Fibroblast of lung (primary cell): Measurements from ENCODE around the gene ASB14. TPM values are rescaled to one million over a fixed set of nuclear protein-coding genes. Genes with fewer than 3 reads are reported as not detected.
A peak's percentile ranks its signal among the peaks of the same experiment; 100 is the strongest.

Experiments used
- DNase-seq, 2 donors: peaks; one replicate each; pipeline versions ENCODE4 v3.0.0 to v3.0.0-alpha.2; 2010; ENCODE audit warnings: low read depth in 2 of 2
- H2AFZ ChIP-seq: 2 replicates; pipeline ENCODE4 v1.5.1; 2012; ENCODE audit warnings: low read length, control low read depth, inconsistent platforms
- H3K27ac ChIP-seq: 2 replicates; pipeline ENCODE4 v1.5.1; 2011; ENCODE audit warnings: low read length, control low read depth; ENCODE audit not compliant: insufficient read depth
- H3K27me3 ChIP-seq: 2 replicates; pipeline ENCODE4 v1.5.1; 2011; ENCODE audit warnings: mild to moderate bottlenecking, low read length; ENCODE audit not compliant: control insufficient read depth, insufficient read depth
- H3K36me3 ChIP-seq: 2 replicates; pipeline ENCODE4 v1.5.1; 2011; ENCODE audit warnings: low read length; ENCODE audit not compliant: control insufficient read depth, insufficient read depth
- H3K4me1 ChIP-seq: 2 replicates; pipeline ENCODE4 v1.5.1; 2011; ENCODE audit warnings: low read length; ENCODE audit not compliant: control insufficient read depth, insufficient read depth; ENCODE audit errors: extremely low read depth
- H3K4me2 ChIP-seq: 2 replicates; pipeline ENCODE4 v1.5.1; 2011; ENCODE audit warnings: low read length, control low read depth; ENCODE audit not compliant: insufficient read depth; ENCODE audit errors: extremely low read depth
- H3K4me3 ChIP-seq, 4 experiments: fragments of 200-600 bp in 1 of 4; sonication (generic) in 1 of 4; replicated peaks in 1 of 4; 2 replicates each; pipeline ENCODE4 v1.5.1; 2011 to 2016; ENCODE audit warnings: low read length in 4 of 4, low read depth in 3 of 4, mild to moderate bottlenecking in 3 of 4, control low read depth in 2 of 4, inconsistent platforms in 1 of 4, mixed read lengths in 1 of 4; ENCODE audit not compliant: insufficient read depth in 1 of 4; ENCODE audit errors: control extremely low read depth in 1 of 4
- H3K79me2 ChIP-seq: 2 replicates; pipeline ENCODE4 v1.5.1; 2012; ENCODE audit warnings: mild to moderate bottlenecking, low read length, inconsistent platforms; ENCODE audit not compliant: control insufficient read depth, insufficient read depth
- H3K9ac ChIP-seq: 2 replicates; pipeline ENCODE4 v1.5.1; 2011; ENCODE audit warnings: mild to moderate bottlenecking, low read length, control low read depth; ENCODE audit not compliant: insufficient read depth
- H3K9me3 ChIP-seq: 2 replicates; pipeline ENCODE4 v1.5.1; 2012; ENCODE audit warnings: low read depth, low read length; ENCODE audit not compliant: control insufficient read depth, insufficient read depth
- H4K20me1 ChIP-seq: 2 replicates; pipeline ENCODE4 v1.5.1; 2011; ENCODE audit warnings: low read length; ENCODE audit not compliant: control insufficient read depth, insufficient read depth; ENCODE audit errors: extremely low read depth
- CTCF ChIP-seq, 2 donors: IDR thresholded peaks in 1 of 2; conservative IDR thresholded peaks in 1 of 2; 1 replicate in 1 of 2; 2 replicates in 1 of 2; pipeline ENCODE4 v1.5.1; 2011 to 2012; ENCODE audit warnings: low read length in 2 of 2, control low read depth in 1 of 2, inconsistent platforms in 1 of 2, low read depth in 1 of 2, mild to moderate bottlenecking in 1 of 2
- EZH2 ChIP-seq: IDR thresholded peaks from 2 replicates; pipeline ENCODE4 v1.5.1; 2012; ENCODE audit warnings: low read length, control low read depth, mild to moderate bottlenecking; ENCODE audit errors: missing control alignments
- polyA plus RNA-seq, 2 donors: library from polyadenylated mRNA; depleted of rRNA in 1 of 2; stranded (reverse) in 1 of 2; unstranded in 1 of 2; fragments of >200 nt; gene quantifications; 2 replicates each; pipeline ENCODE4 v1.2.1, GENCODE V29; 2011 to 2012; ENCODE audit warnings: missing spikeins in 1 of 2
- total RNA-seq: library from RNA; depleted of rRNA; stranded (reverse); fragments of >200 nt; gene quantifications from 2 replicates; pipeline ENCODE4 v1.2.1, GENCODE V29; 2014

Gene ASB14
- total and polyA plus RNA-seq, 2 donors (not counting 1 experiment from before 2014, with no cell fraction given), result not detected

GRCh38 chr3:57274845-57275244 is 17.6 kb downstream of the ASB14 start:
- Histone ChIP-seq H3K36me3 (no peaks in the 10 kb centered on the region), H2AFZ (no peak overlapping the region), H3K27ac (no peak overlapping the region), H3K9ac (no peak overlapping the region), H3K9me3 (no peaks in the 10 kb centered on the region), H3K4me1 (no peaks in the 10 kb centered on the region), H3K4me2 (no peak overlapping the region), H3K27me3 (no peaks in the 10 kb centered on the region), H4K20me1 (no peaks in the 10 kb centered on the region), H3K4me3 (no peak overlapping the region), H3K79me2 (no peaks in the 10 kb centered on the region)
- TF ChIP-seq EZH2 (no peak), CTCF (conservative IDR thresholded peaks at IDR 0.05 in 1 of 2, IDR thresholded peaks at IDR 0.05 in 1 of 2; ENCODE audit: low read depth in 1 of 2, low read length in 2 of 2) (no peak)
- no peak for DNase-seq

DNA sequence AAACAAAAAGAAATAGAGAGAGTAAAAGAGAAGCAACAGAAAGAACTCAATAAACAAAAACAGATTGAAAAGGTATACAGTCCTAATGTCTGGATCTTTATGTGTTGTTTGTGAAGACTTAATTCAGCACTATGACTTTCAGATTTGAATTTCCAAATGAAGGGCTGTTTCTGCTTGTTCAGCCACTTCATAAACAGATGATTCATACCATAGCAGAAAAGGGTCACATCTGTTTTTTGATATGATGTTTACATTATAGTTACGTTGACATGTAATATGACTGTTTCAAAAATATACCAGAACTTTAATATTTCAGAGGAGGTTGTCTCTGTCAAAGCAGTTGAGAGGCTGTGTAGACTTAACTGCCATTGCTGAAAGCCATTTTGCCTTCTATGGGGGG is 24.1 kb downstream of the ASB14 start:
- Histone ChIP-seq H3K4me2 (no peak overlapping the region), H3K27ac (no peak overlapping the region), H3K27me3 (no peaks in the 10 kb centered on the region), H3K4me3 (no peak overlapping the region), H4K20me1 (no peaks in the 10 kb centered on the region), H3K79me2 (no peaks in the 10 kb centered on the region), H3K36me3 (no peaks in the 10 kb centered on the region), H3K9ac (no peak overlapping the region), H2AFZ (no peak overlapping the region), H3K4me1 (no peaks in the 10 kb centered on the region), H3K9me3 (no peaks in the 10 kb centered on the region)
- peak in 1 of 2 donors; percentile 69 for DNase-seq
- no peak for TF ChIP-seq CTCF (conservative IDR thresholded peaks at IDR 0.05 in 1 of 2, IDR thresholded peaks at IDR 0.05 in 1 of 2; ENCODE audit: low read depth in 1 of 2, low read length in 2 of 2)

DNA sequence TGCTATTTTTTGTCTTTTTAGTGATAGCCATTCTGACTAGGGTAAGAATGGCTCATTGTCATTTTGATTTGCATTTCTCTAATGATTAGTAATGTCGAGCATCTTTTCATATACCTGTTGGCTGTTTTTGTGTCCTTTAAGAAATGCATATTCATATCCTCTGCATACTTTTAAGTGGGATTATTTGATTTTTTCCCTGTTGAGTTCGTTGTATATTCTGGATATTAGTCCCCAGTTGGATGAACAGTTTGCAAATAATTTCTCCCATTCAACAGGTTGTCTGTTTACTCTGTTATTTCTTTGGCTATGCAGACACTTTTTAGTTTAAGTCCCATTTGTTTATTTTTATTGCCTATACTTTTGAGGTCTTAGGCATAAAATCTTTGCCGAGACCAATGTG is 30.6 kb downstream of the ASB14 start:
- DNase-seq, result no peak
- no peaks in the 10 kb centered on the region for H3K79me2 ChIP-seq
- no peak overlapping the region for H3K4me2 ChIP-seq
- H3K27ac ChIP-seq, result no peak overlapping the region
- H2AFZ ChIP-seq, result no peak overlapping the region
- H3K36me3 ChIP-seq, result no peaks in the 10 kb centered on the region
- no peaks in the 10 kb centered on the region for H4K20me1 ChIP-seq
- H3K4me3 ChIP-seq, result no peak overlapping the region
- H3K27me3 ChIP-seq, result no peaks in the 10 kb centered on the region
- no peaks in the 10 kb centered on the region for H3K4me1 ChIP-seq
- no peak overlapping the region for H3K9ac ChIP-seq
- TF ChIP-seq CTCF (conservative IDR thresholded peaks at IDR 0.05 in 1 of 2, IDR thresholded peaks at IDR 0.05 in 1 of 2; ENCODE audit: low read depth in 1 of 2, low read length in 2 of 2), result no peak
- TF ChIP-seq EZH2, result no peak
- H3K9me3 ChIP-seq, result no peaks in the 10 kb centered on the region
